Measurements from ENCODE around the gene EEF1A2.

- TF ChIP-seq CTCF (IDR thresholded peaks at IDR 0.05 in 8 of 11, conservative IDR thresholded peaks at IDR 0.05 in 3 of 11) (no peak), POLR2AphosphoS5 (IDR thresholded peaks at IDR 0.05) (no peak)
Observed at GRCh38 chr20:63548542-63548941, 49.7 kb upstream of the EEF1A2 start.

Measured in spleen (tissue), 7 donors.